Measurements from ENCODE around the gene SLC35D3. TPM values are rescaled to one million over a fixed set of nuclear protein-coding genes. Genes with fewer than 3 reads are reported as not detected.
"Not testable (repeated sequence)": the region's sequence is repeated elsewhere in the genome, so short reads cannot be mapped to it uniquely, and the experiment has no call there.

The SLC35D3 gene
- total RNA-seq, 1 donor from 2014 or later, result not detected

DNA sequence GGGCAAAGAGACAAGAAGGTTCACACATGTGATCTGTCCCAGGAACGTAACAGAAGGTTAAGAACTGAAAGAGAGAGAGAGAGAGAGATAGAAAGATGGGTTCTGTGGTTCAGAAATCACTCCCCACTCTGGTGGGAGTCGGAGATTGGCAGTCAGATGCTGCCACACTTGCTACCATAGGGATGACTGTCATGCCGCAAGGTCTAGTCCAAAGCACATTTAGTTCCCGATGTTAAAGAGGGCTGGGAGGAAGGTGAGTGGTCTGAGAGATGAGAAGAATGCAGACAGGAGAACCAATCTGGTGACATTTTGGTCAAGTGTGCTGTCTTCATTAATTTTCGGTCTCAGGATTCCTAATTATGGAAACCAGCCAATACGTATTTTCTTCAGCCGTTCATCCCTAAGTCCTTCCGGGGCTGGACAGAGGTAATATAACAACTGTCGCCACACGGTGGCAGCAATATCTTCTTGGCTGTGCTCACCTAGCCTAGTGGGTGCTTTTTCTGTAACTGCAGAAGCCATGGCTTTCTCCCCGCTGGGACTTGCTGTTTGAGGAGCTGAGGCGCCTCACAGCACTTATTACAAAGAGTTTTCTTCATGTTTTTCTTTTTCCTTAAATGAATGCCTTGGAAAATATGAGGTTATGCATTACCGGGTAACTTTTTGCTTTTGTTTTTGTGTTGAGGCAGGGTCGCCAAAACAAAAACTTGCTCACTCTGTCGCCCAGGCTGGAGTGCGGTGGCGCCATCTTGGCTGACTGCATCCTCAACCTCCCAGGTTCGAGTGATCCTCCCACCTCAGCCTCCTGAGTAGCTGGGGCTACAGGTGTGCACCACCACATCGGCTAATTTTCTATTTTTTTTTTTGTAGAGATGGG lies 46.0 kb downstream of the SLC35D3 start:
- peak; percentile 82 for ATAC-seq

DNA sequence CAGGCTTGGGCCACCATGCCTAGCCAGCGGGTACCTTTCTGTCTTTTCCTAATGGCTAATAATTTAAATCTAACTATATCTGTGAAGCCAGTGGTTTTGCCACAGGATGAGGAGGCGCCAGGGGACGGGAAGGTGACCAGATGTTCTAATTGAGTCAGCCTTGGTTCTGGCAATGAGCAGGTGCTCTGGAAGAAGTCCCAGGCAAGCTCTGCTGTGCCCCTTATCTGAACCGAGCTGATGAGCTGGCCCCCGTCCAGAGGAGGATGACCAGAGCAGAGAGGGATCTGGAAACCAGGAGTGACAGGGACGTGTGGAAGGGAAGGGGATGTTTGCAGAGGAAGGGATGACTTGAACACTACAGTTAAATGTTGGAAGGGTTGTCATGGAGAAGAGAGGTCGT lies 46.7 kb downstream of the SLC35D3 start:
- ATAC-seq, result no peak

DNA sequence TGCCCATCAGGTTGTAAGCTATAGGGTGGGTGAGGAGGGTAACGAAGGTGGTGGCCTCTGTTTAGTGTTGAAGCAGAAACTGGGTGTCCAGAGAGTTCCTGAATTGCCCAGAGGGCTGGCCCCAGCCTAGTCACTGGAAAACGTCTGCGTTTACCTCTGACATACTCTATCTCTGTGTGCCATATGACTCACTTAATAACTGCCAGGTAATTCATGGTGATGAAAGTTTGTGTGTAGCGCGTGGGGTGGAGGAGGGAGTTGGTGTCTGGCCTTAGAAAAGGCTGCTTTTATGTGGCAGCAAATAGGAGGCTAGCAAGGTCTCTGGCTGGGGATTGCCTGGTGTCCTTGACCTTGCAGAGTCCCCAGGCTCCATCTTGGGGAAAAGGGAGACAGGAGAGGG lies 47.3 kb downstream of the SLC35D3 start:
- peak; percentile 92 for ATAC-seq

DNA sequence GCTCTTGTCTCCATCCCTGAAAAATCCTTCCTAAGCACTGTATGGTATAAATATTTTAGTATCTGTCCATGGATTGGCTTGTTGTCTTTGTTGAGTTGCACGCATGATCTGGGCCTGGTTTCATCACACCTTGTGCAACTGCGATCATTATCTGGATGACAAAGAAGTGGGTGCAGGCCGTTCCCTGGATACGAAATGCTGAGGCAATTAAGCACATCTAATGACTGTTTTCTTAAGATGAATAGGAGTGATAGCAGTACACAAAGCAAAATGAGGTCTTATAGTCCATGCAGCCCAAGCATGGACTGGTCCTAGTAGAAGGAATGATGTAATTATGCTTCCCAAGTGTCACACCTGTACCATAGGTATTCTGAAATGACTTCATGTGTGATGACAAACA lies 47.8 kb downstream of the SLC35D3 start:
- peak; percentile 62 for ATAC-seq

DNA sequence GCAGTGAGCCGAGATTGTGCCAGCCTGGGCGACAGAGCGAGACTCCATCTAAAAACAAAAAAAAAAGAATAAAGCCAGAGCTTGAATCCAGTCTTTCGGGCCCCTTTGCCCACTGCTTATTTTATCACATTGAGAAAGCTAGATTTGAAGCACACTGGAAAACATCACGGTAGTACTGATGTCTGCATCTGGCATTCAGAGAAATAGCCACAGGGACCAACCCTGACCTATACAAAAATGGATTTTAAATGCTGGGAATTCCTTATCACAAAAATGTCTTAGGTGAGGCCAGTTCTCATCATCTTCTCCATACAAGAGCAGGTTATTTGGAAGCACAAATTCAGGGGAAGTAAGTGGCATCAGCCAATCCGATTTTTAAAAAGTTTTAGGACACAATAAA lies 49.5 kb downstream of the SLC35D3 start:
- ATAC-seq, result no peak

DNA sequence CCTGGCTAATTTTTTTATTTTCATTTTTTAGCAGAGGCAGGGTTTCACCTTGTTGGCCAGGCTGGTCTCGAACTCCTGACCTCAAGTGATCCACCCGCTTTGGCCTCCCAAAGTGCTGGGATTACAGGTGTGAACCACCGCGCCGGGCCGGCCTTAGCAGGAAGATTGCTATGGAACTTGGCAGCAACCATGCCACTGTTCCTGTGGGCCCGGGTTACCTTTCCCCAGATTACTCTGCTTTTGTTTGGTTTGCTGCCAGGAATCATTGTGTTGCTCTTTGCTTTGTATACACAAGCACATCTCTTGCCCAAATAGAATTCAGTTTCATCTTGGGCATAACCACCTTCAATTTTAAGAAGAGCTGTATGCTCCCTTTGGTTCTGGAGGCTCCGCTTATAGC lies 51.7 kb downstream of the SLC35D3 start:
- not testable (repeated sequence) for ATAC-seq

Other genes with a start within 250 kb of the SLC35D3 start
- 14.5 TPM for gene MAP3K5, start 129.8 kb upstream of the SLC35D3 start, total RNA-seq
- 5.7 TPM for gene PEX7, start 99.7 kb upstream of the SLC35D3 start, total RNA-seq
- gene IL20RA, start 122.7 kb downstream of the SLC35D3 start, total RNA-seq, result 13.3 TPM